ENCODE results near the gene LAMTOR1. TPM values are rescaled to one million over a fixed set of nuclear protein-coding genes. Genes with fewer than 3 reads are reported as not detected.
A peak's percentile ranks its signal among the peaks of the same experiment; 100 is the strongest.

Gene LAMTOR1
- total and polyA plus RNA-seq, 10 of the 15 experiments (the other 5 are each of a cell fraction or from before 2014, with no cell fraction given) = 58.8 to 141 (median 110) TPM

- TF ChIP-seq NRF1 (conservative IDR thresholded peaks at IDR 0.05; ENCODE audit: low read depth, low read length) = no peak
- no peak for TF ChIP-seq CEBPZ (IDR thresholded peaks at IDR 0.05; ENCODE audit: low read depth, low read length)
- TF ChIP-seq PML (IDR thresholded peaks at IDR 0.05; ENCODE audit: low read length) = no peak
- no peak for TF ChIP-seq FOS (IDR thresholded peaks at IDR 0.05; ENCODE audit: borderline replicate concordance, extremely low read depth, insufficient read length)
- TF ChIP-seq LARP7 (IDR thresholded peaks at IDR 0.05) = no peak
- peak; percentile 13; the same call in 1 of the 2 replicates for TF ChIP-seq DPF2 (IDR thresholded peaks at IDR 0.05)
- TF ChIP-seq SIX5 (IDR thresholded peaks at IDR 0.05; ENCODE audit: low read depth, low read length, severe bottlenecking) = peak; percentile 87
- peak; percentile 99 for TF ChIP-seq RFX5 (IDR thresholded peaks at IDR 0.05; ENCODE audit: low read depth, low read length)
- TF ChIP-seq SPI1 (IDR thresholded peaks at IDR 0.05; ENCODE audit: borderline replicate concordance, insufficient read depth, low read depth, low read length) = peak; percentile 69
- peak; percentile 47; the same call in 1 of the 2 replicates for TF ChIP-seq BACH1 (IDR thresholded peaks at IDR 0.05; ENCODE audit: borderline replicate concordance)
- TF ChIP-seq SUPT20H (IDR thresholded peaks at IDR 0.05; ENCODE audit: borderline replicate concordance, control insufficient read depth, low read depth, low read length) = no peak
- TF ChIP-seq ZBTB40 (IDR thresholded peaks at IDR 0.05; ENCODE audit: borderline replicate concordance) = peak; percentile 90
- peak; percentile 90 for TF ChIP-seq GABPA (IDR thresholded peaks at IDR 0.05; ENCODE audit: low read depth)
- peak in 1 of 2 experiments; percentile 47; a peak in 1 of 4 replicates for TF ChIP-seq CEBPB (IDR thresholded peaks at IDR 0.05; ENCODE audit: borderline replicate concordance in 1 of 2, low read depth in 2 of 2, low read length in 2 of 2)
- peak; percentile 62 for TF ChIP-seq SP1 (IDR thresholded peaks at IDR 0.05; ENCODE audit: low read depth, low read length)
- TF ChIP-seq SIN3A (IDR thresholded peaks at IDR 0.05; ENCODE audit: low read depth, low read length) = peak; percentile 95
- TF ChIP-seq IRF3 (IDR thresholded peaks at IDR 0.05) = no peak
- 0 out of 2 replicates have a peak, but pooled peaks have one; percentile 41 for TF ChIP-seq ASH2L (IDR thresholded peaks at IDR 0.05; ENCODE audit: borderline replicate concordance, low read depth)
- TF ChIP-seq STAT1 (conservative IDR thresholded peaks at IDR 0.05) = no peak
- TF ChIP-seq EGR1 (IDR thresholded peaks at IDR 0.05; ENCODE audit: borderline replicate concordance in 1 of 2, low read depth in 2 of 2, low read length in 2 of 2) = 0 out of 3 replicates have a peak, but pooled peaks of 1 of the 2 experiments have one; percentile 14
These were observed 22.5 kb downstream of the LAMTOR1 start, which contains the start of the genes LRRC51 and NUMA1 (continued) for GRCh38 chr11:72080326-72081183.
